Activated CD4-positive, alpha-beta memory T cell treated with anti-CD3 and anti-CD28 coated beads, Interleukin-2, amount 10 ng/mL, durations not matched to agents 7 days and 5 days (primary cell): ENCODE data around the gene NT5DC3. TPM values are rescaled to one million over a fixed set of nuclear protein-coding genes. Genes with fewer than 3 reads are reported as not detected.

Experiments
- CTCF ChIA-PET: fragments of 350-600 bp; sonication (Branson Sonifier 250); formaldehyde crosslinking; loops from one replicate; lab custom pipeline; 2021; ENCODE audit warnings: antibody characterized with exemption, inconsistent platforms; lab: Charles Lee
- POLR2A ChIA-PET: fragments of 350-600 bp; sonication (Branson Sonifier 250); formaldehyde crosslinking; loops from one replicate; lab custom pipeline; 2021; ENCODE audit warnings: antibody characterized with exemption; lab: Charles Lee
- DNase-seq: peaks from one replicate; pipeline ENCODE4 v3.0.0-alpha.2; 2020
- H3K27ac Mint-ChIP-seq: one replicate; pipeline ENCODE4 v1.8.0; 2021; ENCODE audit warnings: mild to moderate bottlenecking, mixed read lengths
- H3K27me3 Mint-ChIP-seq: one replicate; pipeline ENCODE4 v1.8.0; 2021; ENCODE audit warnings: mixed read lengths
- H3K36me3 Mint-ChIP-seq: one replicate; pipeline ENCODE4 v1.8.0; 2021; ENCODE audit warnings: low read depth, mixed read lengths
- H3K4me1 Mint-ChIP-seq: one replicate; pipeline ENCODE4 v1.8.0; 2021; ENCODE audit warnings: mixed read lengths
- H3K4me3 Mint-ChIP-seq: one replicate; pipeline ENCODE4 v1.8.0; 2021; ENCODE audit warnings: mild to moderate bottlenecking, mixed read lengths
- H3K9me3 Mint-ChIP-seq: one replicate; pipeline ENCODE4 v1.8.0; 2021; ENCODE audit warnings: mixed read lengths
- total RNA-seq, 2 experiments: library from RNA; stranded (reverse); gene quantifications; one replicate each; pipeline ENCODE4 v1.2.3, GENCODE V29; 2021

The NT5DC3 gene
- total RNA-seq, 2 experiments from 2014 or later = 3.2 to 3.4 TPM

DNA sequence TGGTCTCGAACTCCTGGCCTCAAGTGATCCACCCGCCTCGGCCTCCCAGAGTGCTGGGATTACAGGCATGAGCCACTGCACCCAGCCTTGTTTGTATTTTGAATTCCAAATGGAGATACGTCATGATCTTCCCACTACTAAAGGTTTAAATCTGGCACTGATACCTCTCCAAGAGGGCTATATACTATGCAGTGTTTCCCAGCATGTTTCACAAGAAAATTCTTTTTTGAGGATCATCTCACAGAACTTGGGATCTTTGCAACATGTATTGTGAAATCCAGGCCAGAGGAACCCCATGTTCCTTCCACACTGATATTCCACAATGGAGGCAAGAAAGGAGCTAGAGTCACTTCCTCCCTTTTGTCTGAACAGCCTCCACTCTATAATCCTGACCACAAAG, 112.7 kb downstream of the NT5DC3 start:
- Mint-ChIP-seq H3K27me3 (no peaks in the 10 kb centered on the region), H3K4me1 (no peaks in the 10 kb centered on the region), H3K27ac (no peak overlapping the region), H3K36me3 (no peaks in the 10 kb centered on the region), H3K9me3 (no peaks in the 10 kb centered on the region), H3K4me3 (no peak overlapping the region)
- no peak for DNase-seq
- POLR2A ChIA-PET = no interaction called here
- CTCF ChIA-PET = no interaction called here

DNA sequence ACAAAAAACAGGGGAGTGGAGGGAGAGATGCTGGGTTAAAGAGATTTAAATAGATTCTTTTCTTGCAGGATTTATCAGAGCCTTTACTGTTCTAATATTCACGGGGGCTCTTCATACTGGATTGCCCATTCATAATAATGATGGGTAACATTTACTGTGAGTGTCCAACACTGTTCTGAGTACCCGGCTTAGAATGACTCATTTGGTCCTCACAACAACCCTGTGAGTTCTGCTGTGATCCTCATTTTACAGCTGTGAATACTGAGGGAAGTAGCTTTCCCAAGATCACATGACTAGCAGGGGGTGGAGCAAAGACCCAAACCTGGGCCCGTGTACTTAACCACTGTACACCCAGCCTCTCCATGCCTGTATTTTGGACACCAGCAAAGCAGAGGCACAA, 113.4 kb downstream of the NT5DC3 start:
- no peaks in the 10 kb centered on the region for H3K4me1 Mint-ChIP-seq
- no peaks in the 10 kb centered on the region for H3K36me3 Mint-ChIP-seq
- no peaks in the 10 kb centered on the region for H3K27me3 Mint-ChIP-seq
- no peak for DNase-seq
- CTCF ChIA-PET = no interaction called here
- H3K4me3 Mint-ChIP-seq = no peak overlapping the region
- no peak overlapping the region for H3K27ac Mint-ChIP-seq
- POLR2A ChIA-PET = no interaction called here
- no peaks in the 10 kb centered on the region for H3K9me3 Mint-ChIP-seq

DNA sequence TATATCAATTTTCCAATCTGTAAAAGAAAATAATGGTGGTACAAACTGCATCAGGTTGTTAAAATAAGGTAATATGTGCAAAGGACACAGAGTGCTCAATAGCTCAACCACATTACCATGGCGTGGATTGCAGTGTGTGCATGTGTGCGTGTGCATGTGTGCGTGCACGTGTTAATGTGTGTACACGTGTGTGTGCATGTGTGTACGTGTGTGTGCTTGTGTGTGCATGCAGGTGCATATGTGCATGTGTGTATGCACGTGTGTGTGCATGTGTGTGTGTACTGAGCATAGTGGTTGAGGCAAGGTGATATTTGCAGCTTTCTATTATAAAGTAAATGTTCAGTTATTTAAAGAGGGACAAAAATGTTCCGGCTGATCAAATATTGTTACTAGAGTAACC, 115.6 kb downstream of the NT5DC3 start:
- no peak overlapping the region for H3K27ac Mint-ChIP-seq
- DNase-seq = no peak
- H3K36me3 Mint-ChIP-seq = no peaks in the 10 kb centered on the region
- ChIA-PET CTCF (no interaction called here), POLR2A (no interaction called here)
- H3K27me3 Mint-ChIP-seq = no peaks in the 10 kb centered on the region
- H3K9me3 Mint-ChIP-seq = no peaks in the 10 kb centered on the region
- H3K4me1 Mint-ChIP-seq = no peaks in the 10 kb centered on the region
- H3K4me3 Mint-ChIP-seq = no peak overlapping the region

Other genes starting within 250 kb of the NT5DC3 start
- gene HSP90B1, start 89.2 kb upstream of the NT5DC3 start, total RNA-seq = 100 to 1,000 TPM; 375 to 378 TPM
- 10 to 100 TPM; 33.0 to 34.4 TPM for gene TDG, start 124.6 kb upstream of the NT5DC3 start, total RNA-seq
- gene GLT8D2, start 209.0 kb upstream of the NT5DC3 start, total RNA-seq = not detected
- 10 to 100 TPM; 15.8 to 17.7 TPM for gene HCFC2, start 223.3 kb upstream of the NT5DC3 start, total RNA-seq